HepG2 (cell line): ENCODE results near the gene RNF148. TPM values are rescaled to one million over a fixed set of nuclear protein-coding genes. Genes with fewer than 3 reads are reported as not detected.
"Not testable (repeated sequence)": the region's sequence is repeated elsewhere in the genome, so short reads cannot be mapped to it uniquely, and the experiment has no call there.

ENCODE experiments used
- ARID5B ChIP-seq: IDR thresholded peaks from 2 replicates; pipeline ENCODE4 v1.4.0; 2020; ENCODE audit warnings: mild to moderate bottlenecking, missing genetic modification reagents
- CCDC6 ChIP-seq: sonication (generic); formaldehyde crosslinking; IDR thresholded peaks from 2 replicates; pipeline ENCODE4 v1.8.1; 2022; ENCODE audit warnings: mild to moderate bottlenecking, missing genetic modification reagents, moderate library complexity
- FOSL2 ChIP-seq: sonication (generic); formaldehyde crosslinking; IDR thresholded peaks from 2 replicates; pipeline ENCODE4 v1.4.0; 2020; ENCODE audit warnings: missing genetic modification reagents
- FOXA3 ChIP-seq: IDR thresholded peaks from 2 replicates; pipeline ENCODE4 v1.6.1; 2016; ENCODE audit warnings: missing genetic modification reagents, missing compliant biosample characterization
- FOXJ3 ChIP-seq: sonication (generic); formaldehyde crosslinking; IDR thresholded peaks from 2 replicates; pipeline ENCODE4 v1.4.0; 2020; ENCODE audit warnings: missing genetic modification reagents, mild to moderate bottlenecking, borderline replicate concordance
- GATA4 ChIP-seq: sonication (generic); IDR thresholded peaks from 2 replicates; pipeline ENCODE4 v1.6.1; 2016; ENCODE audit warnings: antibody characterized with exemption, low read depth, borderline replicate concordance
- GATAD2A ChIP-seq: IDR thresholded peaks from 2 replicates; pipeline ENCODE4 v1.6.1; 2016
- GFI1 ChIP-seq: sonication (generic); formaldehyde crosslinking; IDR thresholded peaks from 2 replicates; pipeline ENCODE4 v1.5.0; 2020; ENCODE audit warnings: missing genetic modification reagents, mild to moderate bottlenecking, borderline replicate concordance
- LCORL ChIP-seq, 2 experiments: fragments of 450-650 bp in 1 of 2; sonication (generic) in 1 of 2; formaldehyde crosslinking in 1 of 2; IDR thresholded peaks; 2 replicates each; pipeline versions ENCODE4 v1.5.0 to v1.6.1; 2017 to 2020; ENCODE audit warnings: antibody characterized with exemption in 1 of 2, missing genetic modification reagents in 1 of 2
- NR2F2 ChIP-seq: IDR thresholded peaks from 2 replicates; pipeline ENCODE4 v1.6.1; 2012; ENCODE audit warnings: low read depth, inconsistent platforms, borderline replicate concordance
- PAXIP1 ChIP-seq: sonication (generic); formaldehyde crosslinking; conservative IDR thresholded peaks from 2 replicates; pipeline ENCODE4 v1.4.0; 2020; ENCODE audit warnings: mild to moderate bottlenecking, missing genetic modification reagents, moderate library complexity
- POGZ ChIP-seq: sonication (generic); formaldehyde crosslinking; IDR thresholded peaks from 2 replicates; pipeline ENCODE4 v1.4.0; 2020; ENCODE audit warnings: mild to moderate bottlenecking, missing genetic modification reagents
- PPARG ChIP-seq: conservative IDR thresholded peaks from 2 replicates; pipeline ENCODE4 v1.6.1; 2016; ENCODE audit warnings: missing biosample characterization, missing genetic modification reagents
- SAP130 ChIP-seq: IDR thresholded peaks from 2 replicates; pipeline ENCODE4 v1.6.1; 2016; ENCODE audit warnings: low read depth
- SMAD3 ChIP-seq: sonication (generic); formaldehyde crosslinking; IDR thresholded peaks from 2 replicates; pipeline ENCODE4 v1.4.0; 2020; ENCODE audit warnings: missing genetic modification reagents
- SNAPC2 ChIP-seq: sonication (generic); formaldehyde crosslinking; IDR thresholded peaks from 2 replicates; pipeline ENCODE4 v1.8.1; 2022; ENCODE audit warnings: mild to moderate bottlenecking, missing genetic modification reagents
- SOX6 ChIP-seq, 2 experiments: fragments of 450-650 bp in 1 of 2; sonication (generic) in 1 of 2; formaldehyde crosslinking in 1 of 2; IDR thresholded peaks; 2 replicates each; pipeline versions ENCODE4 v1.4.0 to v1.6.1; 2017 to 2020; ENCODE audit warnings: antibody characterized with exemption in 1 of 2, mild to moderate bottlenecking in 1 of 2, missing genetic modification reagents in 1 of 2
- TEAD3 ChIP-seq: optimal IDR thresholded peaks from 2 replicates; pipeline ENCODE3; 2016; ENCODE audit warnings: borderline replicate concordance
- ZBTB33 ChIP-seq: sonication (generic); formaldehyde crosslinking; IDR thresholded peaks from 2 replicates; pipeline ENCODE4 v1.4.0; 2020; ENCODE audit warnings: missing genetic modification reagents
- ZFP90 ChIP-seq: sonication (generic); formaldehyde crosslinking; IDR thresholded peaks from 2 replicates; pipeline ENCODE4 v1.8.0; 2022; ENCODE audit warnings: missing genetic modification reagents, mild to moderate bottlenecking, inconsistent platforms, borderline replicate concordance
- ZNF232 ChIP-seq: sonication (generic); formaldehyde crosslinking; IDR thresholded peaks from 2 replicates; pipeline ENCODE4 v1.4.0; 2020; ENCODE audit warnings: missing genetic modification reagents, borderline replicate concordance
- ZNF343 ChIP-seq: sonication (generic); formaldehyde crosslinking; IDR thresholded peaks from 2 replicates; pipeline ENCODE4 v1.4.0; 2020; ENCODE audit warnings: mild to moderate bottlenecking, missing genetic modification reagents
- polyA plus RNA-seq, 8 experiments: library from polyadenylated mRNA; depleted of rRNA in 3 of 8; stranded (reverse) in 7 of 8; unstranded in 1 of 8; fragments of >200 nt; fragmentation: Illumina TruSeq in 4 of 8; extraction: Trizol in 4 of 8; gene quantifications; 2 replicates each; pipeline versions ENCODE4 v1.2.1 to v1.2.3, GENCODE V29; 2011 to 2016; ENCODE audit warnings: low read depth in 4 of 8, missing spikeins in 1 of 8, mixed read lengths in 1 of 8; ENCODE audit not compliant: insufficient read depth in 1 of 8
- total RNA-seq, 5 experiments: library from RNA; depleted of rRNA; stranded (reverse); fragments of >200 nt; fragmentation: Illumina TruSeq; extraction: Trizol; gene quantifications; 2 replicates each; pipeline ENCODE4 v1.2.3, GENCODE V29; 2016; ENCODE audit warnings: low read depth in 1 of 5

The RNF148 gene
- total and polyA plus RNA-seq, 2 of the 13 experiments (the other 11 are each of a cell fraction or from before 2014, with no cell fraction given), result 0.16 to 1.6 TPM

GRCh38 chr7:122679269-122679709 lies 23.4 kb downstream of the RNF148 start (continued):
- peak; percentile 78 for TF ChIP-seq FOSL2
- peak; percentile 94 for TF ChIP-seq PPARG (CRISPR knock-in tag)
- peak; percentile 97 for TF ChIP-seq ARID5B (CRISPR knock-in tag)
- peak; percentile 55; the same call in 1 of the 2 replicates for TF ChIP-seq ZFP90 (CRISPR knock-in tag)
- peak; percentile 48; the same call in 1 of the 2 replicates for TF ChIP-seq SNAPC2 (CRISPR knock-in tag)
- peak; percentile 46; the same call in 1 of the 2 replicates for TF ChIP-seq ZBTB33 (CRISPR knock-in tag)
- peak; percentile 83 for TF ChIP-seq FOXJ3
- 0 out of 2 replicates have a peak, but pooled peaks have one; percentile 61 for TF ChIP-seq SMAD3 (CRISPR knock-in tag)
- TF ChIP-seq GATA4, result 0 out of 2 replicates have a peak, but pooled peaks have one; percentile 22
- peak; percentile 91 for TF ChIP-seq PAXIP1 (CRISPR knock-in tag)
- peak; percentile 75 for TF ChIP-seq SAP130 (CRISPR knock-in tag)
- TF ChIP-seq TEAD3 (CRISPR knock-in tag), result peak; percentile 75
- not testable (repeated sequence) for TF ChIP-seq LCORL, SOX6 (IDR thresholded peaks at IDR 0.05)
- TF ChIP-seq LCORL (CRISPR knock-in tag; IDR thresholded peaks at IDR 0.05), result peak; percentile 73; the same call in 1 of the 2 replicates
- 0 out of 2 replicates have a peak, but pooled peaks have one; percentile 42 for TF ChIP-seq ZNF232
- TF ChIP-seq GATAD2A (CRISPR knock-in tag), result peak; percentile 79
- TF ChIP-seq POGZ, result peak; percentile 96
- TF ChIP-seq NR2F2, result peak; percentile 99
- peak; percentile 86 for TF ChIP-seq FOXA3
- peak; percentile 98 for TF ChIP-seq SOX6 (CRISPR knock-in tag; IDR thresholded peaks at IDR 0.05)
- TF ChIP-seq GFI1, result peak; percentile 94
- peak; percentile 39; the same call in 1 of the 2 replicates for TF ChIP-seq CCDC6 (CRISPR knock-in tag)
- TF ChIP-seq ZNF343 (CRISPR knock-in tag), result peak; percentile 20; the same call in 1 of the 2 replicates
